GM12872 (cell line): ENCODE data around the gene BANF2.

ENCODE experiments used
- TF ChIP-seq, protein P1 (sequence below): IDR thresholded peaks from 3 replicates; pipeline ENCODE4 v1.5.1; 2011; ENCODE audit warnings: low read depth, mild to moderate bottlenecking, low read length, moderate library complexity; ENCODE audit not compliant: insufficient read depth

Gene BANF2

DNA sequence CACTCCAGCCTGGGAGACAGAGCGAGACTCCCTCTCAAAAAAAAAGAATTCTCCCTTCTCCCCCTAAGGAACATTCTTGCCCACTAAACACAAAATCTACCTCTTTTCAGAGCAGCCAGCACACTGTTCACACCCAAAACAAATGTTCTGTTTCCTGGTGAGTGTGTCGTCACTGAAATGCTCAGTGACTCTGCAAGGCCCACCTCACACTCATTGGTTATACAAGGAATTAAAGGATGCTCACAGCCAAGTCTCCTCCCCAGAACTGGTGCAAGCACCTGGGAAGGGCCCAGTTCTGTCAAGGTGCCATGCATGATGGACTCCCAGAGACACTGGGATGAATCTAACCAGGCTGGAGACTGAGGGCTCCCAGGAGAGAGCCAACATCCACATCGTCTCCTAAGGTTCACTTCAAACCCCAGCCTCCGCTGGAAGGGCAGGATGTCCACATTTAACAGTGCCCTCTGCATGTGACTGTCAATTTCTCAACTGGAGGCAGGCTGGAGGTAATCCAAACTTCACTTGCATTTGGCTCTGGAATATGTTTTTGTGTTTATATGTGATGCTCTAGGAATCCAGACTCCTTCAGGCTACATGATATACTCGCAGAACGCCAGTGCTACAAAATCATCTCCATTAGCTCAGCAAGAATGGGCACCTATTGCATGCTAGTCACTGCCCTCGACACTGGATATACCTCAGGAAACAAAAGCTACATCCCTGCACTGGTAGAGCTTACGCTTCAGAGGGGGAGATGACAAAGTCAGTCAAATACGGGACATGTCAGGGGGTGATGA is 24.8 kb upstream of the BANF2 start:
- TF ChIP-seq, protein P1, sequence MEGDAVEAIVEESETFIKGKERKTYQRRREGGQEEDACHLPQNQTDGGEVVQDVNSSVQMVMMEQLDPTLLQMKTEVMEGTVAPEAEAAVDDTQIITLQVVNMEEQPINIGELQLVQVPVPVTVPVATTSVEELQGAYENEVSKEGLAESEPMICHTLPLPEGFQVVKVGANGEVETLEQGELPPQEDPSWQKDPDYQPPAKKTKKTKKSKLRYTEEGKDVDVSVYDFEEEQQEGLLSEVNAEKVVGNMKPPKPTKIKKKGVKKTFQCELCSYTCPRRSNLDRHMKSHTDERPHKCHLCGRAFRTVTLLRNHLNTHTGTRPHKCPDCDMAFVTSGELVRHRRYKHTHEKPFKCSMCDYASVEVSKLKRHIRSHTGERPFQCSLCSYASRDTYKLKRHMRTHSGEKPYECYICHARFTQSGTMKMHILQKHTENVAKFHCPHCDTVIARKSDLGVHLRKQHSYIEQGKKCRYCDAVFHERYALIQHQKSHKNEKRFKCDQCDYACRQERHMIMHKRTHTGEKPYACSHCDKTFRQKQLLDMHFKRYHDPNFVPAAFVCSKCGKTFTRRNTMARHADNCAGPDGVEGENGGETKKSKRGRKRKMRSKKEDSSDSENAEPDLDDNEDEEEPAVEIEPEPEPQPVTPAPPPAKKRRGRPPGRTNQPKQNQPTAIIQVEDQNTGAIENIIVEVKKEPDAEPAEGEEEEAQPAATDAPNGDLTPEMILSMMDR, result no peak

DNA sequence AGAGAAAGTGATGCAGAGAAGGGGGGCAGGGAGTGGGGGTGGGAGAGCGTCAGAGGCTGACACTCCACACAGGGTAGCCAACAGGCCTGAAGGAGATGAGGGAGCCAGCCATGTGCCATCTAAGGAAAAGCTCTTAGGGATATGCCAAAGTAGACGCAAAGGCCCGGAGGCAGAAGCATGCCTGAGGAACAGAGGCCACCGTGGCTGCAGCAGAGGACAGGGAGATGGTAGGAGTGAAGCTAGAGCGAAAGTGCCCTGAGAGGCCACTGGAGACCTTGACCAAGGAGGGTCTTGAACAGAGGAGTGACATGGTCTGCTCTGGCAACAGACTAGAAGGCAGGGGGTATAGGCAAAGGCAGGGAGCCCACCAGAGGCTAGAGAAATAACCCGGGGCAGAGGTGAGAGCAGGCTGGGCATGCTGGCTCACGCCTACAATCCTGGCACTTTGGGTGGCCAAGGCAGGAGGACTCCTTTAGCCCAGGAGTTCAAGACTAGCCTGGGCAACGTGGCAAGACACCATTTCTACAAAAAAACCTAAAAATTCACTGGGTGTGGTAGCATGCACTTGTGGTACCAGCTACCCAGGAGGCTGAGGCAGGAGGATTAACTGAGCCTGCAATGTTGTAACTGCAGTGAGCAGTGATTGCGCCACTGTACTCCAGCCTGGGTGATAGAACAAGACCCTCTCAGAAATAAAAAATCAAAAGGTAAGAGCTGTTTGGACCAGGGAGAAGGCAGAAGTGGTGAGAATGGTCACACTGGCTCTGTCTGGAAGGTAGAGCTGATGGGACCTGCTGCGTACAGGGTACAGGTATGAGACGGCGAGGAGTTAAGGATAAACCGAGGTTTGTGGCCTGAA is 24.0 kb upstream of the BANF2 start:
- TF ChIP-seq, protein P1, result no peak

DNA sequence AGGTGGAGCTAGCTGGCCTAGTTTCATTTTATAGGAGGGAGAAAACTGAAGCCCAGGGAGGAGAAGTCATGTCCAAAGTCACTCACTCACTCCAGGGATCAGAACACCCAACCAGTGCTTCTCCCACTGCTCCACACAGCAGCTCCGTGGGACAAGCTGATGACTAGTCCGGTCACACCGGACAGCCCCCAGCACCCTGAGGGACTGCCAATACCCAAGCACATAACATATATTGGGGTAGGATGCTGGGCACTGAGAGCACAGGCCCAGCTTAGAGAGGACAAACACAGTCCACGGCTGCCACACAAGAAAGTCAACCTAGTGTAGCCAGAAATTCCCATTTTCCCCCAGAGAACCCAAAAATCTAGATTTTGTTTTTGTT is 23.4 kb upstream of the BANF2 start:
- TF ChIP-seq, protein P1, result no peak

DNA sequence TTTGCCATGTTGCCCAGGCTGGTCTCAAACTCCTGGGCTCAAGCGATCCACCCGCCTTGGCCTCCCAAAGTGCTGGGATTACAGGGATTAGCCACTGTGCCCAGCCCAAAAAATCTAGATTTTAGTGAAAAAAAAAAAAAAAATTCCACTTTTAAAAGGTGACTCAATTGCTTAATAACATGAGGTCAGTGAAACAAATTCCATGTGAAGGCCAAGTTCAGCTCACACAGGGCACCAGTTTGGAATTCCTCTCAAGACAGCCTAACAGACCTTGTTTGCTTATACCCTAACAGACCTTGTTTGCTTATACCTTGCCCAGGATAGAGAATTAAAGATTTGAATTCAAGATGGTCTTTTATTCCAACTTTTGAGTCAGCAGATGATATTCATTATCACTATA is 22.8 kb upstream of the BANF2 start:
- TF ChIP-seq, protein P1, result no peak

DNA sequence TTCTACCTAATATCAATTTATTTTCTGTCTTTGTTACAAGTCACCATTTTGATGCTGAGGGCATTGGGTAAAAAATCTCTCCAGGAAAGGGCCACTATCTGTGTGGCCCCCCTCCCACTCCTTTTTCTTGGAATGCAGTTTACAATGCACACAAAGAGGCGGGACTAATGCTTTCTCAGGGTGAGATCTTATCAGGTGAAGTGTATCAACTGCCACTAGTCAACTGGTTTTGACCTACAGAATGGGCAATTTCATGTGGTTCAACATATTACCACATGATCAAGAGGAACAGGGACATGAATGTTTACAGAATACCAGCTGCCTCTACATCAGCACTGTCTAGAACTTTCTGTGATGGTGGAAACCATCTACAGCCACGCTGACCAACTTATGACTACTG is 21.5 kb upstream of the BANF2 start:
- TF ChIP-seq, protein P1, result no peak

DNA sequence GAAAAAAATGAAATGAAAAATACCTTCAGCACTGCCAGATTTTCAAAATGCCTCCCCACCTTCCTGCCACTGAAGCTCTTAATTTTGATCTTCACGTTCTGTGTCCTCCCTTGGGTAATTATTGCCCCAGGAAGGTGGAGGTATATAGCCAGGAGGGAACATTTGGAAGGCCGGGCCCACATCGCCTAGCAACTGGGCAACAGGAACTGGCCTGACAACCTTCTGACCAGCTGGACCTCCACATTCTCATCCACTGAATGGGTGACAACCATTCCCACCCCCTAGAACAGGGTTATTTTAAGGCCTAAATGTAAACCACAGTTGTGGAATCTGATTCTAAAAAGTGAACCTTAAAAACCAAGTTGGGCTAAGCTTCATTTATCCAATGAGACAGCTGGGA is 20.9 kb upstream of the BANF2 start:
- TF ChIP-seq, protein P1, result no peak
